ENCODE results near the gene LEO1.
"Not testable (repeated sequence)": the region's sequence is repeated elsewhere in the genome, so short reads cannot be mapped to it uniquely, and the experiment has no call there.

The LEO1 gene

GRCh38 chr15:52003089-52003488 lies 31.5 kb upstream of the LEO1 start:
- not testable (repeated sequence) for DNase-seq

GRCh38 chr15:52002351-52002750 lies 30.8 kb upstream of the LEO1 start:
- DNase-seq: no peak

GRCh38 chr15:51992953-51993352 lies 21.4 kb upstream of the LEO1 start:
- no peak for DNase-seq

GRCh38 chr15:51991141-51991540 lies 19.6 kb upstream of the LEO1 start:
- no peak for DNase-seq

- no peak for DNase-seq
These were observed 11.2 kb upstream of the LEO1 start for GRCh38 chr15:51982770-51983103.

- peak in 3 of 5 donors; percentile 3 to 93 (median 15) for DNase-seq
These were observed 10.6 kb upstream of the LEO1 start for GRCh38 chr15:51982013-51982769.

GRCh38 chr15:51973775-51974174 lies 2.2 kb upstream of the LEO1 start:
- no peak for DNase-seq

GRCh38 chr15:51973220-51973619 lies 1.6 kb upstream of the LEO1 start:
- DNase-seq: no peak

GRCh38 chr15:51971032-51971374 lies 575 bp downstream of the LEO1 start:
- no peak for DNase-seq

- DNase-seq: no peak
These were observed 1.3 kb downstream of the LEO1 start for GRCh38 chr15:51970132-51970817.

- no peak for DNase-seq
These were observed 1.9 kb downstream of the LEO1 start for GRCh38 chr15:51969728-51970127.

- no peak for DNase-seq
These were observed 4.0 kb downstream of the LEO1 start for GRCh38 chr15:51967583-51967982.

- DNase-seq: no peak
These were observed 5.4 kb downstream of the LEO1 start for GRCh38 chr15:51966192-51966591.

- no peak for DNase-seq
These were observed 5.9 kb downstream of the LEO1 start for GRCh38 chr15:51965691-51966090.

- no peak for DNase-seq
These were observed 16.1 kb downstream of the LEO1 start for GRCh38 chr15:51955504-51955903.

- no peak for DNase-seq
These were observed 18.8 kb downstream of the LEO1 start for GRCh38 chr15:51952805-51953204.

GRCh38 chr15:51947124-51947523 lies 24.5 kb downstream of the LEO1 start:
- no peak for DNase-seq

GRCh38 chr15:51939216-51939615 lies 32.4 kb downstream of the LEO1 start:
- no peak for DNase-seq

GRCh38 chr15:51938286-51938685 lies 33.3 kb downstream of the LEO1 start:
- DNase-seq: no peak

- no peak for DNase-seq
These were observed 35.5 kb downstream of the LEO1 start for GRCh38 chr15:51936105-51936478.

GRCh38 chr15:51935466-51936104 lies 36.0 kb downstream of the LEO1 start:
- peak in 1 of 5 donors; percentile 20 for DNase-seq

GRCh38 chr15:51932161-51932560 lies 39.4 kb downstream of the LEO1 start:
- no peak for DNase-seq

GRCh38 chr15:51931638-51932037 lies 39.9 kb downstream of the LEO1 start:
- DNase-seq: no peak

GRCh38 chr15:51931016-51931415 lies 40.6 kb downstream of the LEO1 start:
- no peak for DNase-seq
